Upper lobe of right lung (tissue), 1 donor: ENCODE results near the gene SDHAF4. TPM values are rescaled to one million over a fixed set of nuclear protein-coding genes. Genes with fewer than 3 reads are reported as not detected.

Experiments used
- ATAC-seq: fragments of 200-7000 bp; cut with Tn5 transposase; one replicate; pipeline ENCODE4 v1.9.1; 2020; ENCODE audit warnings: mild to moderate bottlenecking, moderate library complexity
- DNase-seq: peaks from one replicate; pipeline ENCODE4 v3.0.0-alpha.2; 2020
- H3K27ac ChIP-seq: fragments of 200-600 bp; one replicate; pipeline ENCODE4 v1.8.0; 2022
- H3K27me3 ChIP-seq: fragments of 200-600 bp; one replicate; pipeline ENCODE4 v1.8.0; 2022; ENCODE audit warnings: mild to moderate bottlenecking
- H3K36me3 ChIP-seq: fragments of 200-600 bp; one replicate; pipeline ENCODE4 v1.8.0; 2022
- H3K4me1 ChIP-seq: fragments of 200-600 bp; one replicate; pipeline ENCODE4 v1.8.0; 2022
- H3K4me3 ChIP-seq: fragments of 200-600 bp; one replicate; pipeline ENCODE4 v1.8.0; 2022; ENCODE audit warnings: mild to moderate bottlenecking
- H3K9me3 ChIP-seq: fragments of 200-600 bp; one replicate; pipeline ENCODE4 v1.8.0; 2022
- intact Hi-C: fragments of 100-400 bp; cut with DNase I; formaldehyde crosslinking; loops from one replicate; pipeline ENCODE4 v1.11.0; 2022
- total RNA-seq: library from RNA; stranded (reverse); fragmentation: NEBNext Ultra II Directional; extraction: Animal tissue kit (Norgen Biotek cat#: 25700); gene quantifications from one replicate; pipeline ENCODE4 v1.2.1, GENCODE V29; 2021
- TF ChIP-seq, protein P1 (sequence below): fragments of 200-600 bp; IDR thresholded peaks from one replicate; pipeline ENCODE4 v1.8.0; 2022; ENCODE audit warnings: antibody characterized with exemption
- donor health status: DM: no; HTN: yes; CAD: no; lungs with severe emphysema.

Gene SDHAF4
- total RNA-seq, 1 donor from 2014 or later: 9.2 TPM

GRCh38 chr6:70620746-70621145, 54.0 kb downstream of the SDHAF4 start:
- H3K36me3 ChIP-seq: no peaks in the 10 kb centered on the region
- no peak overlapping the region for H3K4me3 ChIP-seq
- no peaks in the 10 kb centered on the region for H3K4me1 ChIP-seq
- TF ChIP-seq, protein P1, sequence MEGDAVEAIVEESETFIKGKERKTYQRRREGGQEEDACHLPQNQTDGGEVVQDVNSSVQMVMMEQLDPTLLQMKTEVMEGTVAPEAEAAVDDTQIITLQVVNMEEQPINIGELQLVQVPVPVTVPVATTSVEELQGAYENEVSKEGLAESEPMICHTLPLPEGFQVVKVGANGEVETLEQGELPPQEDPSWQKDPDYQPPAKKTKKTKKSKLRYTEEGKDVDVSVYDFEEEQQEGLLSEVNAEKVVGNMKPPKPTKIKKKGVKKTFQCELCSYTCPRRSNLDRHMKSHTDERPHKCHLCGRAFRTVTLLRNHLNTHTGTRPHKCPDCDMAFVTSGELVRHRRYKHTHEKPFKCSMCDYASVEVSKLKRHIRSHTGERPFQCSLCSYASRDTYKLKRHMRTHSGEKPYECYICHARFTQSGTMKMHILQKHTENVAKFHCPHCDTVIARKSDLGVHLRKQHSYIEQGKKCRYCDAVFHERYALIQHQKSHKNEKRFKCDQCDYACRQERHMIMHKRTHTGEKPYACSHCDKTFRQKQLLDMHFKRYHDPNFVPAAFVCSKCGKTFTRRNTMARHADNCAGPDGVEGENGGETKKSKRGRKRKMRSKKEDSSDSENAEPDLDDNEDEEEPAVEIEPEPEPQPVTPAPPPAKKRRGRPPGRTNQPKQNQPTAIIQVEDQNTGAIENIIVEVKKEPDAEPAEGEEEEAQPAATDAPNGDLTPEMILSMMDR: no peak
- no peaks in the 10 kb centered on the region for H3K27me3 ChIP-seq
- ATAC-seq (no peak), DNase-seq (no peak)
- H3K9me3 ChIP-seq: no peaks in the 10 kb centered on the region
- H3K27ac ChIP-seq: no peak overlapping the region
- intact Hi-C loops: no loop called here

DNA sequence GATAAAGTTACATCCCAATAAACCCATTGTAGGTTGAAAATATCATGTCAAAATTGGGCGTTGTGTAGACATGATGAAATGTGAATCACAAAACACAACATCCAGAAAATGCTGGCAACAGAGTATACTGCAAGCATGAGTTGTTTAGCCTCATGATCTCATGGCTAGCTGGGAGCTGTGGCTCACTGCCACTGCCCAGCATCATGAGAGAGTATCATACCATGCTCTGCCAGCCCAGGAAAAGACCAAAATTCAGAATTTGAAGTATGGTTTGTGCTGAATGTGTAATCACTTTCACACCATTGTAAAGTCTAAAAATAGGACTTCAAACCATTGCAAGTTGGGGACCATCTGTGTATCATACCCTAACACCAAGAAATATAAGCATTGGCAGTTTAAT, 55.7 kb downstream of the SDHAF4 start:
- intact Hi-C loops: no loop called here

GRCh38 chr6:70625436-70625835, 58.7 kb downstream of the SDHAF4 start:
- Histone ChIP-seq H3K9me3 (no peaks in the 10 kb centered on the region), H3K4me3 (no peak overlapping the region), H3K27me3 (no peaks in the 10 kb centered on the region), H3K27ac (no peak overlapping the region), H3K36me3 (no peaks in the 10 kb centered on the region), H3K4me1 (no peaks in the 10 kb centered on the region)
- no peak for DNase-seq
- intact Hi-C loops: no loop called here
- no peak for ATAC-seq
- TF ChIP-seq, protein P1: no peak

More for the DNA sequence above, 55.7 kb downstream of the SDHAF4 start:
- Histone ChIP-seq H3K4me1 (no peaks in the 10 kb centered on the region), H3K4me3 (no peak overlapping the region), H3K36me3 (no peaks in the 10 kb centered on the region), H3K27me3 (no peaks in the 10 kb centered on the region), H3K9me3 (no peaks in the 10 kb centered on the region), H3K27ac (no peak overlapping the region)
- TF ChIP-seq, protein P1: no peak
- ATAC-seq (no peak), DNase-seq (no peak)

DNA sequence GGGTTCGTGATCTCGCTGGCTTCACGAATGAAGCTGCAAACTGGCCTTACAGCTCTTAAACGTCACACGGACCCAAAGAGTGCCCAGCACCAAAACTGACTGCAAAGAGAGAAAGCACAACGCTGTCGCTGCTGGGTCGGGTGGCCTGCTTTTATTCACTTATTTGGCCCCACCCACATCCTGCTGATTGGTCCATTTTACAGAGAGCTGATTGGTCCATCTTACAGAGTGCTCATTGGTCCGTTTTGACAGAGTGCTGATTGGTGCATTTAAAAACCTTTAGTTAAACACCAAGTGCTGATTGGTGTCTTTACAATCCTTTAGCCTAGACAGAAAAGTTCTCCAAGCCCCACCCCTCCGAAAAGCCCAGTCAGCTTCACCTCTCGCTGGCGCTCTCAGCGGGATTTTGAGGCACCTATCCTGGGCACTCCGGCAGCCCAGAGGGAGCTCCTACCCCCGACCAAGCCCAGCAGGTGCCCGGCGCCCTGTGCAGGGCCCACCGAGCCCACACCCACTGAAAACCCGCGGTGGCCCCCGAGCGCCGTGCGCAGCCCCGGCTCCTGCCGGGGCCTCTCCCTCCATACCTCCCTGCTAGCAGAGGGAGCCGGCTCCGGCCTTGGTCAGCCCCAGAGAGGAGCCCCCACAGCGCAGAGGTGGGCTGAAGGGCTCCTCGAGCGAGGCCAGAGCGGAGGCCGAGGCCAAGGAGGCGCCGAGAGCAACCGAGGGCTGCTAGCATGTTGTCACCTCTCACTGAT, 60.9 kb downstream of the SDHAF4 start:
- Histone ChIP-seq H3K36me3 (no peaks in the 10 kb centered on the region), H3K4me1 (no peaks in the 10 kb centered on the region), H3K9me3 (no peaks in the 10 kb centered on the region), H3K27me3 (no peaks in the 10 kb centered on the region), H3K27ac (no peak overlapping the region), H3K4me3 (no peak overlapping the region)
- intact Hi-C loops: no loop called here
- no peak for ATAC-seq
- DNase-seq: no peak
- TF ChIP-seq, protein P1: no peak

DNA sequence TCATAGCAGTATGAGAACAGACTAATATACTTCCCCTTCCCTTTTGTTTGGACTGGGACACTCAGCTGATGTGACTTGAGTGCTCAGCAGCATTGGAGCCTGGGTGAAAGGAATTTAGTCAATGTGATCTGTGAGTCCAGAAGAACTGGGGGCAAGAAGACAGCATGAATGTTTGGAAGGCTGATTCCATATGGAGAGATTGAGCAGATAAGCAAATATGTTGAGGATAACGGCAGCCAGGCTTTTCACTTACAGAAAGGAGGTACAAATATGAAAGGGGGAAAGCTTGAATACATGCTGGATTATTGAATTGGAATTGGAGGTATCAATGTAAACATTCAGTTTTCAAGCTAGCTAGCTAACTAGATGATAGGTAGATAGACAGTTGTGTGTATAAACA, 63.2 kb downstream of the SDHAF4 start:
- intact Hi-C loops: no loop called here
- H3K4me3 ChIP-seq: no peak overlapping the region
- no peaks in the 10 kb centered on the region for H3K9me3 ChIP-seq
- TF ChIP-seq, protein P1: no peak
- H3K27me3 ChIP-seq: no peaks in the 10 kb centered on the region
- DNase-seq: no peak
- no peaks in the 10 kb centered on the region for H3K4me1 ChIP-seq
- no peaks in the 10 kb centered on the region for H3K36me3 ChIP-seq
- no peak overlapping the region for H3K27ac ChIP-seq
- ATAC-seq: no peak
